ENCODE measurements around the gene SFXN3. TPM values are rescaled to one million over a fixed set of nuclear protein-coding genes. Genes with fewer than 3 reads are reported as not detected.
A peak's percentile ranks its signal among the peaks of the same experiment; 100 is the strongest.

Gene SFXN3
- total RNA-seq, 3 donors from 2014 or later (not counting 1 experiment from before 2014, with no cell fraction given), result 59.7 to 74.5 (median 68.9) TPM

- no peak for DNase-seq
- H3K4me1 Mint-ChIP-seq, result peaks cover 22 to 30% of the 10 kb centered on the region in 2 donors
- peaks cover 44 to 47% of the 10 kb centered on the region in 2 donors for H3K27me3 Mint-ChIP-seq (ENCODE audit: low read depth in 2 of 2)
- H3K36me3 Mint-ChIP-seq, result no peaks in the 10 kb centered on the region
- Histone ChIP-seq H3K4me1 (ENCODE audit: control insufficient read depth, insufficient read depth, low read length) (peaks cover 22% of the 10 kb centered on the region), H3K9me3 (ENCODE audit: control insufficient read depth, insufficient read depth, low read length) (no peaks in the 10 kb centered on the region), H3K4me3 (ENCODE audit: low read length) (no peak overlapping the region), H3K27me3 (ENCODE audit: control insufficient read depth, insufficient read depth, low read length) (peaks cover 42% of the 10 kb centered on the region), H3K27ac (ENCODE audit: low read length) (no peak overlapping the region), H3K36me3 (ENCODE audit: control insufficient read depth, insufficient read depth, low read length) (no peaks in the 10 kb centered on the region)
- intact Hi-C loops (cut with micrococcal nuclease), result no loop called here
- H3K9me3 Mint-ChIP-seq, result no peaks in the 10 kb centered on the region
- ATAC-seq, result no peak
- H3K4me3 Mint-ChIP-seq, result no peak overlapping the region
- 57% methylated on average over 16 of the region's 16 CpGs for WGBS (ENCODE audit: insufficient coverage)
- H3K27ac Mint-ChIP-seq, result no peak overlapping the region
- TF ChIP-seq CTCF (IDR thresholded peaks at IDR 0.05), result no peak
These were observed 16.2 kb downstream of the SFXN3 start for GRCh38 chr10:101047268-101047667.

GRCh38 chr10:101047961-101048892, 17.2 kb downstream of the SFXN3 start:
- no peak overlapping the region for H3K4me3 ChIP-seq (ENCODE audit: low read length)
- peaks cover 13% of the 10 kb centered on the region for H3K4me1 ChIP-seq (ENCODE audit: control insufficient read depth, insufficient read depth, low read length)
- ATAC-seq (no peak), DNase-seq (no peak)
- peaks cover 13 to 21% of the 10 kb centered on the region in 2 donors for H3K4me1 Mint-ChIP-seq
- no peaks in the 10 kb centered on the region for H3K36me3 ChIP-seq (ENCODE audit: control insufficient read depth, insufficient read depth, low read length)
- no peak overlapping the region for H3K27ac ChIP-seq (ENCODE audit: low read length)
- peaks cover 44 to 47% of the 10 kb centered on the region in 2 donors for H3K27me3 Mint-ChIP-seq (ENCODE audit: low read depth in 2 of 2)
- H3K27ac Mint-ChIP-seq, result no peak overlapping the region
- intact Hi-C loops (cut with micrococcal nuclease), result no loop called here
- no peaks in the 10 kb centered on the region for H3K9me3 ChIP-seq (ENCODE audit: control insufficient read depth, insufficient read depth, low read length)
- TF ChIP-seq CTCF (IDR thresholded peaks at IDR 0.05), result no peak
- H3K27me3 ChIP-seq (ENCODE audit: control insufficient read depth, insufficient read depth, low read length), result peaks cover 42% of the 10 kb centered on the region
- 22% methylated on average over 62 of the region's 62 CpGs for WGBS (ENCODE audit: insufficient coverage)
- no peaks in the 10 kb centered on the region for H3K36me3 Mint-ChIP-seq
- no peaks in the 10 kb centered on the region for H3K9me3 Mint-ChIP-seq
- H3K4me3 Mint-ChIP-seq, result no peak overlapping the region

GRCh38 chr10:101050208-101051069, 19.4 kb downstream of the SFXN3 start:
- intact Hi-C loops (cut with micrococcal nuclease), result no loop called here

More at GRCh38 chr10:101050208-101051069, 19.4 kb downstream of the SFXN3 start:
- Mint-ChIP-seq H3K4me1 (peaks cover 8 to 15% of the 10 kb centered on the region in 2 donors), H3K27ac (no peak overlapping the region), H3K9me3 (no peaks in the 10 kb centered on the region), H3K4me3 (peak overlapping the region; percentile 43), H3K36me3 (no peaks in the 10 kb centered on the region), H3K27me3 (ENCODE audit: low read depth in 2 of 2) (peaks cover 44 to 47% of the 10 kb centered on the region in 2 donors)
- Histone ChIP-seq H3K27me3 (ENCODE audit: control insufficient read depth, insufficient read depth, low read length) (peaks cover 36% of the 10 kb centered on the region), H3K9me3 (ENCODE audit: control insufficient read depth, insufficient read depth, low read length) (no peaks in the 10 kb centered on the region), H3K4me1 (ENCODE audit: control insufficient read depth, insufficient read depth, low read length) (peaks cover 9% of the 10 kb centered on the region), H3K36me3 (ENCODE audit: control insufficient read depth, insufficient read depth, low read length) (no peaks in the 10 kb centered on the region), H3K27ac (ENCODE audit: low read length) (no peak overlapping the region), H3K4me3 (ENCODE audit: low read length) (no peak overlapping the region)
- DNase-seq (peak; percentile 80 to 82), ATAC-seq (peak; percentile 81 to 98 (median 97))
- WGBS (ENCODE audit: insufficient coverage), result 15% methylated on average over 42 of the region's 42 CpGs
- TF ChIP-seq CTCF (IDR thresholded peaks at IDR 0.05), result peak; percentile 81
